ENCODE data around the gene PPM1A.

The PPM1A gene

DNA sequence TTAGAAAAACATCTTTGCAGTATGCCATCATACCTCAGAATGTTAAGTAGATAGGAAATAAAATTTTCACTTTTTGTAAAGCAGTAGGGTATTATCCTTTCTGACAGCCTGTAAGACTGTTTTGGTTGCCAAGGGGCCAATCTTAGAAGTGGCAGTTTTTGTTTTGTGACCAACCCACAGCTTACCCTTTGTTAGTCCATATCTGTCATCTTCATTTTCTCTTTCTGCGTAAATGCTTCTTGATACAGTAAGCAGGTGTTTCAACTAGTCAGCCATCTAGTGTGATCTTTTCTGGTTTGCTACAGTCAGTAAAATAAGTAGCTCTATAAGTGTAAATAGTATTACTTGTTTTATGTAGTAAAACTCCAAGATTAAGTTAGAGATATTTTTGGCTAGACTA is 8.8 kb downstream of the PPM1A start:
- DNase-seq (ENCODE audit: insufficient read length, low spot score) (no peak), FAIRE-seq (no peak)

DNA sequence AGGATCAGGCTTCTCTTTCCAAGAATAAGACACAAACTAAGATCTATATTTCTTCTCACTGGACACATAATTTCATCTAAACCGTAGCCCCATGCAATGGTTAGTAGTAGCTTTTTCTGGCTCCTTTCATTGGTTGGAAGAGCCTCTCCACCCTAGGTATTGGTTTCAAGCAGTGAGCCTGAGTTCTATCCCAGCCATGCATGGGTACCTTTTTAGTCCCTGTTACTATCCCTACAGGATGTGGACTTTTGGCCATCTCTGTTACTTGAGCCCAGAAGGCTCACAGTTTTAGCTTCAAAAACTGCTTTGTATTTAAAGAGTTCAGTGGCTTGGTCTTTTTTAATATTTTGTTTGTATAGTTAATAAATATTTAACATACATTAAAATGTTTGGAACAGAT is 16.1 kb downstream of the PPM1A start:
- FAIRE-seq: no peak
- no peak for DNase-seq (ENCODE audit: insufficient read length, low spot score)

DNA sequence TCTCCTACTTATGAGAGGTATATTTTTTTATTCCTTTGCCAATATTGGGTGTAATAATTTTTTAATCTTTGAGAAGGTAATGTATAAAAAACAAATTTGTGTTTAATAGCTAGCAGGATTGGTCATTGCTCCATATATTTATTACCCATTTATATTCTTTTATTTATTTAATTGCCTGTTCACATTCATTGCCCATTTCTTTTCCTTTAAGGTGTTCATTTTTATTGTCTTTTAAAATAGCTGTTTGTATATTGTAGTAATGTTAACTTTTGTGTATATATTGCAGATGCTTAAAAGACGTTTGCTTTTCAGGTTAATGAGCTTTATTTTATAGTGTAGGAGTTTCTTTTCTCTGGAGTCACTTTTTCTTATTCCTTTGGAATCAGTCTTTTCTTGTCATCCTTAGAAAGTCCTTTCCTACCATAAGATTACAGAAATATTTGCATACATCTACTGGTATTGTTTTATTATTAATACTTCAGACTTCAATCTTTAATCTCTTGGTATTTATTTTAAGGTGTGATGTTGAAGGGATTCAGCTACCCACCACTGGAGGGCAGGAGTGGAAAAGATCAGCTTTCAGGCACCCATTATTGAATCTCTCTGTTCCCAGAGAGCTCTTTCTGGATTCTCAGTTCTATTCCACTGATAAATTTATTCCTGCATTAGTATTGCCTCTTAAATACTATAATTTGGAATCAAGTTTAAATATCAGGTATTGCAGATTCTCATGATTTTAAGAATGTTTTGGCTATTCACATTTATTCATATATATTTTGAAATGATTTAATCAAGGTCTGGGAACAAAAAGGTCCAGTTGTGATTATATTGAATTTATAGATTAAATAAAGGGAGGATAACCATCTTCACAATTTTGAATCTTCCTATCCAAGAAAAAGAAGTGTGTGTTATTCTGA is 17.3 kb downstream of the PPM1A start:
- FAIRE-seq: no peak
- DNase-seq (ENCODE audit: insufficient read length, low spot score): no peak

DNA sequence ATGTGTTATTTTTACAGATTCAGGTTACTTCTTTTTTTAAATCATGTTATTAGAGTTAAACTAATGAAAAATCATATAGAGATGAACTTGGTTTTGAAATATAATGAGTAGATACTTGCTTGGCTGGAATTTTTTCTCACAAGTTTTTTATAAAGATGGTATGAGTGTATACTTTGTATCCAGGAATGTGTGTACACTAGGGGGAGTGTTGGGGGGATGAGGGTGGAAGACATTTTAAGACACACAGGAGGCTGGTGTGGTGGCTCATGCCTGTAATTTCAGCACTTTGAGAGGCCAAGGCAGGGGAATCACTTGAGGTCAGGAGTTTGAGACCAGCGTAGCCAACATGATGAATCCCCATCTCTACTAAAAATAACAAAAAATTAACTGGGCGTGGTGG is 23.2 kb downstream of the PPM1A start:
- FAIRE-seq (no peak), DNase-seq (ENCODE audit: insufficient read length, low spot score) (no peak)

DNA sequence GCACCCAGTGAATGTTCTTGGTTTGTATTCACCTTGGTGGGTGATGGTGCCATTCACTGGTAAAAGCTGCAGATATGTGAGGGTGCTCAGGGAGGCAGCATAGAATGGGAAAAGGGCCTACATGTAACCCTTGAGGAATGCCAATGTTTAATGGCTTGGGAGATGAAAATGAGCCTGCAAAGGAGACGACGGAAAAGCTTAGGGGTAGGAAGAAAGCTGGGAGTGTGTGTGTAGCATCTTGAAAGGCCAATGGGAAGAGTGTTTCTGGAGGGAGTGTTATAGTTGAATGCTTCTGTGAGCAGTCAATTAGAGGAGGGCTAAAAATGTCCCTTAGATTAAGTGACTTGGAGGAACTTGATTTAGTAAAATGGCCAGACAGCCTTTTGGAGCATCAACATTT is 24.9 kb downstream of the PPM1A start:
- DNase-seq (ENCODE audit: insufficient read length, low spot score) (no peak), FAIRE-seq (peak; percentile 42)

DNA sequence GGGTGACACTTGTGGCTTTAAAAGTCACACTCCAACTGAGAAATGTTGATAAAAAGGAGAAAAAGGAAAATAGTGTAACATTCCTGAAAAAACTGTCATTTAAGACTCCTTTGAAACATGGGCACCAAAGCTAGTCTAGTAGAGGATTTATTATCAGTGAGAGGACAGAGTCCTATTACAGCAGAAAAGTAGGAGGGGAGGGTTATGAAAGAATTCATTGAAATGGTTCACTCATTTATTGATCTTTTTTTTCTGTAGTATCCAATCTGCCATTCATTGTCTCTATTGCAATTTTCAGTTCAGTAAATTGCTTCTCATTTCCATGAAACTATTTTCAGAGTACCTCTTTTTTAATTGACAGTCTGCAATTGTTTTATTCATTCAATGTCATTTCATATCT is 25.4 kb downstream of the PPM1A start:
- no peak for DNase-seq (ENCODE audit: insufficient read length, low spot score)
- FAIRE-seq: no peak

DNA sequence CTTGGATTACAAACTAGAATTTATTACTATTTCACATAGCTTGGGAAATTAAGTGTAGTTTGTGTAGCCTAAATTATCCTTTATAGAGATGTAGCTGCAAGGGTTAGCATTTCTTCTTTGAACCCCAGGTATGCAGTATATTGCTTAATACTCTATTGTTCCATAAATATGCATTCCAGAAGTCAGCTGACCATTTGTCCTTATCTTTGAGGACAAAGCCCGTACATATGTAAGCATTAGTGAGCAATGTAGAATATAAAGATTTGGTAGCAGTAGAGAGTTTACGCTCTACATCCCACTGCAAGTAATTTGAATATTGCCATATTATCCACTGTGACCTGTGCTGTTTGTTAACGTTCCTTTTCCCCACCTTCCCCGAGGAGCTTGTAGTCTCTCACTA is 26.9 kb downstream of the PPM1A start:
- no peak for DNase-seq (ENCODE audit: insufficient read length, low spot score)
- no peak for FAIRE-seq

DNA sequence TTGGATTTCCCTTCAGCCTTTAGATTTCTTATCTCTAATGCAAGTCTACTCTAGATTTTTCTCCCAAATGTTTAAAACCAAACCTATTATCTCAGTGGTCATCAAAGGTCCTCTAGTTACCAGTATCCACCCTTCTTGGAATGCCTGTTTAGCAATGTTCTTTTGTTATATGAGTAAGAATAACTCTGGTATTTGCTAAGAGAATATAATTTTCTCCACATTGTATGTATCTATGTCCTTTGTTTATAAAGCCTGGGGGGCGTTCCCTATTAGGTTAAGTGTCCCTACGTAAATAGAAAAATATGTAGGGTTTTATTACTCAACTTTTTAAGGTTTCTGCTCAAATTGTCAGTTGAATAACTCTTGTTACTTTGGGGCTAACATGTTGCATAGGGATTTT is 27.3 kb downstream of the PPM1A start:
- peak; percentile 58 for FAIRE-seq
- no peak for DNase-seq (ENCODE audit: insufficient read length, low spot score)

DNA sequence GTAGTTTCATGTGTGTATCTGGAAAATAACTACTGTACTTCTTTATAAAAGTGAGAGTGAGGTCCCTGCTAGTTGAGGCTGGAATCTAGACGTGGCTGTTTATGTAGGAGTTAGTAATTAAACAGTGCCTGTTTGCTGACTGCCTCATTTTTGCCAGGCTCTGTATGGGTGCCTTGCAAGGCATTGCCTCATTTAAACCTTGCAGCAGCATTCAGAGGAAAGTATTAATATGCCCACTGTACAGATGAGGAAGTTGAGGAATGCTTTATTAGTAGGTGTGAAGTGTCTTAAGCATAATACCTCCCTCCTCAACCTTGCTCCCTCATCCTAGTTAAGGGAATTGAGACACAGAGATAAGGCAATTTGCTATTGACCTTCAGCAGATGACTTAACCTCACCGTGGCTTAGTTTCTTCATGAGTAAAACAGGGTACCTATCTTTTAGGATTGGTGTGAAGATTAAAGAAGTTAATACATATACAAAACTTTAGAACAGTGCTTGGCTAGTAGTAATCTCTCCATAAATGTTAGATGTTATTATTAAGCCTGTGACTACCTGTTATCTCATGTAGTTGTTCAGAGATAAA is 28.7 kb downstream of the PPM1A start:
- FAIRE-seq (no peak), DNase-seq (ENCODE audit: insufficient read length, low spot score) (no peak)

DNA sequence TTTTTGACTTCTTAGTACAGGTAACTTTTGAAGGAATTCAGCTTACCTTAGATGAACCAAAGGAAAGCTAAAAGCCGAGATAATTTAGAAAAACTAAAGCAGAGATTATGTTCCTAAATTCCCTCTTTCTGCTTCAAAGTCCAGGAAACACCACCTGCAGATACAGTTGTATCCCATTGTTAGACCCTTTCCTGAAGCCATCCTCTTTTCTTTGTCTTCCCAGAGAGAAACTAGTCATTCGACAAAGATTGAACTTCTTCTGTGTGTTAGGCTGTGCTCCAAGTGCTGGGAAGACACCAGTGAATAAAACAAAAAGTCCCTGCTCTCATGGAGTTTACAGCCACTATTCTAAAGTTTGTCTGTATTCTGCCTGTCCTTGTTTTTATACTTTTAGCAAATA is 29.3 kb downstream of the PPM1A start:
- DNase-seq (ENCODE audit: insufficient read length, low spot score) (no peak), FAIRE-seq (no peak)

DNA sequence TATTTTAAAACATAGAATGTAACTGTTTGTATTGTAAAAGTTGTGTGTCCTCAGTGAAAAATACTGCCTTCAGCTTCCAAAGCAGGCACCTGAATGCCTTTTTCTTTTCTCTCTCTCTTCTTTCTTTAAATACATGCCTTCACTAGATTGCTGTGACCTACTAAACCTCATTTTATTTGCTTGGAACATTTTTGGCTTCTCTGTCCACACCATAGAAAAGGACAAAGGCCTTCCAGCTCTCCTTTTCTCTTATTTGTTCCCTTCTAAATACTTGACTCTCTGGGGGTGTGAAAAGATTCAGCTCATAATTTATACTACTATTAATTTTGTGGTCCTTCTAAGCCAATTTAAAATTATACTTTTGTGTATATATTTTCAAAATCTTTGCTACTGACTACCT is 38.4 kb downstream of the PPM1A start:
- FAIRE-seq (no peak), DNase-seq (ENCODE audit: insufficient read length, low spot score) (no peak)

DNA sequence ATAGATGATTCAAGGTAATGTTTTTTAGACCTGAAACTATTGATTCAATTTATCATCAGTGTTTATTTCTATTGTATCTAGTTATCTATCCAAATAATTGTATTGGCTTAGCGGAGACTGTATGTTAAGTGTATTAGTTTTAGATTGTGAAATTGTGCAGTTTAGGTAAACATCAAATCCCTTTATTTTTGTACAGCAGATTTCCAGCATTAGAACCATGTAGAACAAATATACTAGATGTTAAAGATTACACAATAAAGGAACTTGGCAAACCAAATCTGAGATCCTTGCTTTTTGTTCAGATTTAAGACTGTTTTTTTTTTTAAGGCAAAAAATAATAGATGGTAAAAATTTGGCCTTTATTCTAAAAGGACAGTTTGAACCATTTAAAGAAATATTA is 39.3 kb downstream of the PPM1A start:
- no peak for FAIRE-seq
- DNase-seq (ENCODE audit: insufficient read length, low spot score): no peak

DNA sequence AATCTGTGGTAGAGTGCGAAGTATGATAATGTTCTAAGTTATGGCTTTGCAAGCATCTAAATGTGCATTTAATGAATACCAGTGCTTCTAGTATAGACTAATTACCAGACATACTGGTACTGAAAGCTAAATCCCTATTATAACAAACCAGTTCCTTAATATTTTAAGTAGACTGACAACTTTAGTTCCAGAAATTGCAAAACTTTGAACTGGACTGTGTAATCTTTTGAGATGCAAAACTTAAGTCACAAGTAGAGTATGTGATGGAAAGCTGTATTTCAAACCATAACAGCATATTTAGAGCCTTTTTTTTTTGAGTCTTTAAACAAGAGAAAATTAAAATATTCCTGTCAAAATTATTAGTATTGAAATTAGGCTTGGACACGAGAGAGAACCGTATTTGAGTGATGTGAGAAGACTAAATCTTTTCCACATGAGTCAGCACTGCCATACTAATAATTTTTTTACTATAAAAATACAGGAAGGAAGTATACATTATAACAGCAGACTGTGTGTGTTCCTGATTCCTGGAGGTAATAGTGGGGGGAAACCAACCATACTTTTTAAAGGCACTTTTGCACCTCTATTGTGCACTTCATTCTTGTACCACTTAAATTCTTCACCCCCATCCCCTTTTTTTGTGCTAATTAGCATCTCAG is 45.5 kb downstream of the PPM1A start:
- DNase-seq (ENCODE audit: insufficient read length, low spot score) (no peak), FAIRE-seq (no peak)

DNA sequence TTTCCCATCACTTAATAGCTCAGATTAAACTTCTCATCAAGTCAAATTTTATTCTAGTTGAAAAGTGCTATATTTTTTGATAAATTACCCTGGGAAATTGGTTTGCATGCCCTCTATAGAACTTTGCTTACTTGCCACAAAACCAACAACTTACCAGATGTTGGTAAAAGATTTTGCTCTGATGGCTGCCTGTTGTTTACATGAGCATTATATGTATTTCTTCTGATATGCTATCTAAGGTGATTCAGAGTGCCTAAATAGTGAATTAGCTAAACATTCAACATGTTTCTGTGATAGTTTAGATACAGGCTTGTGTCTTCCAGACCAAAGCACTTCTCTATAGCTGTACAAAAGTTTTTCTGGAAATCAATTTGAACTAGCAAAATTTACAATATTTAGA is 51.0 kb downstream of the PPM1A start:
- DNase-seq (ENCODE audit: insufficient read length, low spot score) (no peak), FAIRE-seq (no peak)

DNA sequence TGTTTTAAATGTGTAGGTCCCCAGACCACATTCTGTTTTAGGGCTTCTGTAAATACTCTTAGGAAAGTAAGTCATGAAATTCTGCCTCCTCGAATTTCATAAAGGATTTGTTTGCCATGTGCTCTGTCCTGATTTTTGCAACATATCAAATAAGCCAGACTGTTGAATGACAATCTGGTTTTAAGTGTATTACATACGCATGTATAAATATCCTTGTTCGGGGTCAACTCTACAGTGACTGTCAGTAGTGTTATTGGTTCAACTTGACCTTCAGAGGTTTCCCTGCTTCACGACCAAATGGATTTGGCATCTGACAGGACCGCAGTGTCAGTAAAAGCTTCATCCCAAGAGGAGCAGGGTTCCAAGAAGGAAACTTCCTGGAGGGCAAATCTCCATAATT is 52.7 kb downstream of the PPM1A start:
- DNase-seq (ENCODE audit: insufficient read length, low spot score): no peak
- no peak for FAIRE-seq

DNA sequence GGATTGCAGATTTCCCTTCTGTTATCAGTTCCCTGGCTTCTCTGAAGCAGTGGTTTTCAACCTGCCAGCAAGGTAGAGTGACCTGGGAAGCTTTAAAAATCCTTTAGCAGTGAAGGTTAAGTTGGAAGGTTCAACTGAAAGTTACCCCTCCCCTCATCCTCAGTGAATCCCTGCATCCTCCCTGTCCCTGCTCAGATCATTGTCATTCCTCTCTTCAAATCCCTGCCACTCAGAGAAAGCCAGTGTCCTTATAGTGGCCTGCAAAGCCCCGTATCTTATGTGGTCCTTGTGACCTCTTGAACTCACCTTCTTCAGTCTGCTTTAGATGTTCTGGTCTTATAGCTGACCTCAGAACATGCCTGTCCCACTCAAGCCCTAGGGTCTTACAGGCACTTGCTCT is 53.6 kb downstream of the PPM1A start:
- DNase-seq (ENCODE audit: insufficient read length, low spot score) (no peak), FAIRE-seq (no peak)

DNA sequence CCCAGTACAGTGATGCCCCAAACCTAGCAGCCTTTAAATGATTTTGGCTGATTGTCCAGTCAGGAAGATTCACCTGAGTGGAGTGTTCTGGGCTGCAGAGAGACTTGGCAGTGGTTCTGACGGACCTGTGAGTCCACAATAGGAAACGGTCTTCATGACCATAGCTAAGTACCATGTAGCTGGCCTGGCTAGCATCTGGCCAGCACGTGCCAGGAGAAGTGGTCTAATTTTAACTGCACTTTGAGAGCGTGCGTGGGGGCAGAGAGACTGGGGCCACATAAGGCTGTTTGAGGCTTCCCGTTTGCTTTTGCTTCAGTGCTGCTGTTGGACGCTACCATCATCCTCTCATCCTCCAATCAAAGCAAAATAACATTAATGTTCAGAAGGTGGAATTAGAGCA is 54.7 kb downstream of the PPM1A start:
- FAIRE-seq: no peak
- no peak for DNase-seq (ENCODE audit: insufficient read length, low spot score)

DNA sequence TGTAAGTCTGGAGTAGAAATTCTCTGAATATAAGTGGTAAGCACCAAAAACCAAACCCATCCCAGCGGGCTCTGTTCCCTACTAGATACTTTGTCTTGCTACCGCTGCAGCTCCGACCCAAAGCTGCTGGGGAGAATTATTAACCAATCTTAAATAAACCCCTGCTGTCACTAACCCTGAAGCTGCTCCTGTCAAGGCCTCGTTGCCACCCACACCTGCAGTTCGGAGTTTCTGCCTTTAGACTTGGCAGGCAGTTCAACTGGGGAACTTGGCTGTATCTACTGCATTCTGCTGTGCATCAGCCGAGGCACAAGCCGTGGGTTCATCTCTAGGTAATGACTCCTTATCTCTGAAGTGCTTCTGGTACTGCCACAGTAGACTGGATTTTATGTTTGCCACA is 55.5 kb downstream of the PPM1A start:
- FAIRE-seq (no peak), DNase-seq (ENCODE audit: insufficient read length, low spot score) (no peak)

DNA sequence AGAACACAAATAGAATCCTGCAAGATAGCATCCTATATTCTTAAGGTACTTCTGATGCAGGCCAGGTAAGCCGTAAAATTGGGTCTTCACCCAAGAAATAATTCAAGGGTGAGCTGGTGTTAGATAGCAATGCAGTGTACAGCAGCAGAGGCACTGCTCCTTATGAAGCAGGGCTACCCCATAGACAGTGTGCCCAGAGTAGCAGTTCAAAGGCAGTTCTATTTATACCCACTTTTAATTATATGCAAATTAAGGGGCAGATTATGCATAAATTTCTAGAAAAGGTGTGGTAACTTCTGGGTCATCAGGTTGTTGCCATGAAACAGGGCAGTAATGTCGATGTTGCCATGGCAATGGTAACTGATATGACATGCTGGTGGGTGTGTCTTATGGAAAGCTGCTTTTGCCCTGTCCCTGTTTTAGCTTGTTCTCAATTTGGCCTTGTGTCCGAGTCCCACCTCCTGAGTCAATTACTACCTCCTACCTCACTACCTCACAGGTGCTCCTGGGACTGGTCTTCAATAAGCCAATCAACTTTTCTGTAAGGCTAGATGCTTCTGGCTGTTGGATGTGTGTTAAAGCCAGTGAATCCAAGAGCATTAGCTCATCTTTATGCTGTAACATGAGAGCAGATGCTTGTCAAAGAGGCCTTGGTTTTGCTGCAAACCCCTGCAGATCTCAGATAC is 61.0 kb downstream of the PPM1A start:
- FAIRE-seq: no peak
- DNase-seq (ENCODE audit: insufficient read length, low spot score): no peak

DNA sequence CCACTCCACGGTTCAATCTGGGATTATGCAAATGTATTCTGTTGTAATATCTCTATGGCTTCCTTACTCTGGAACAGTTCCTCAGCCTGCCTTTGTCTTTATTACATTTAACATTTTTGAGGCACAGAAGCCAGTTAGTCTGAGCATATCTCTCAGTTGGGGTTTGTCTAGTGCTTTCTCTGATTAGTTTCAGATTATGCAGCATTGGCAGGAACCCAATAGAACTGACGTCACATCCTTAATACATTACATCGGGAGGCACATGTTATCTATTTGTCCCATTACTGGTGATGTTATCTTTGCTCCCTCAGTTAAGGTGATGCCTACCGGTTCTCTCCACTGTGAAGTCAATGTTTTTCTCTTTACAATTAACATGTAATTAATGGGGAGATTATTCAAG is 62.4 kb downstream of the PPM1A start:
- FAIRE-seq: no peak
- no peak for DNase-seq (ENCODE audit: insufficient read length, low spot score)

DNA sequence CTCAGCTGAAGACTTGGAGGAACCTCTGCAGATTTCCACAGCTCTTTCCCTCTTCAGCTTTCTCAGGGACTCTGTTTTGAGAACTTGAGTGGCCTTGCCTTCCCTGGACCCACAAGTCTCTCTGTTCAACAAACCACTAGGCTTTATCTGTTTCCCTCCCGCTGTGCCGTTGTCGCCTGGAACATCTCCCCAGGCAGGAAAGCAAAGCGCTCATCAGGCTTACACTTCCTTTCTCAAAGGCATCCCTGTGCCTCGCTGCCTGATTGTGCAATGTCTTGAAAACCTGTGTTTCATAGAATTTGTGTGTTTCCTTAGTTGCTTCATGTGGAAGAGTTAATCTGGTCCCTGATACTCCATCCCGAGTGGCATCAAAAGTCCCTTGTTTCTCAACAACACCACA is 64.1 kb downstream of the PPM1A start:
- FAIRE-seq (no peak), DNase-seq (ENCODE audit: insufficient read length, low spot score) (no peak)

Measured in GM19239 (cell line).